Fibroblast of lung (primary cell): ENCODE measurements around the gene ETS1. TPM values are rescaled to one million over a fixed set of nuclear protein-coding genes. Genes with fewer than 3 reads are reported as not detected.
A peak's percentile ranks its signal among the peaks of the same experiment; 100 is the strongest.

Experiments
- DNase-seq, 2 donors: peaks; one replicate each; pipeline versions ENCODE4 v3.0.0 to v3.0.0-alpha.2; 2010; ENCODE audit warnings: low read depth in 2 of 2
- H2AFZ ChIP-seq: 2 replicates; pipeline ENCODE4 v1.5.1; 2012; ENCODE audit warnings: low read length, control low read depth, inconsistent platforms
- H3K27ac ChIP-seq: 2 replicates; pipeline ENCODE4 v1.5.1; 2011; ENCODE audit warnings: low read length, control low read depth; ENCODE audit not compliant: insufficient read depth
- H3K27me3 ChIP-seq: 2 replicates; pipeline ENCODE4 v1.5.1; 2011; ENCODE audit warnings: mild to moderate bottlenecking, low read length; ENCODE audit not compliant: control insufficient read depth, insufficient read depth
- H3K36me3 ChIP-seq: 2 replicates; pipeline ENCODE4 v1.5.1; 2011; ENCODE audit warnings: low read length; ENCODE audit not compliant: control insufficient read depth, insufficient read depth
- H3K4me1 ChIP-seq: 2 replicates; pipeline ENCODE4 v1.5.1; 2011; ENCODE audit warnings: low read length; ENCODE audit not compliant: control insufficient read depth, insufficient read depth; ENCODE audit errors: extremely low read depth
- H3K4me2 ChIP-seq: 2 replicates; pipeline ENCODE4 v1.5.1; 2011; ENCODE audit warnings: low read length, control low read depth; ENCODE audit not compliant: insufficient read depth; ENCODE audit errors: extremely low read depth
- H3K4me3 ChIP-seq, 4 experiments: fragments of 200-600 bp in 1 of 4; sonication (generic) in 1 of 4; replicated peaks in 1 of 4; 2 replicates each; pipeline ENCODE4 v1.5.1; 2011 to 2016; ENCODE audit warnings: low read length in 4 of 4, low read depth in 3 of 4, mild to moderate bottlenecking in 3 of 4, control low read depth in 2 of 4, inconsistent platforms in 1 of 4, mixed read lengths in 1 of 4; ENCODE audit not compliant: insufficient read depth in 1 of 4; ENCODE audit errors: control extremely low read depth in 1 of 4
- H3K79me2 ChIP-seq: 2 replicates; pipeline ENCODE4 v1.5.1; 2012; ENCODE audit warnings: mild to moderate bottlenecking, low read length, inconsistent platforms; ENCODE audit not compliant: control insufficient read depth, insufficient read depth
- H3K9ac ChIP-seq: 2 replicates; pipeline ENCODE4 v1.5.1; 2011; ENCODE audit warnings: mild to moderate bottlenecking, low read length, control low read depth; ENCODE audit not compliant: insufficient read depth
- H3K9me3 ChIP-seq: 2 replicates; pipeline ENCODE4 v1.5.1; 2012; ENCODE audit warnings: low read depth, low read length; ENCODE audit not compliant: control insufficient read depth, insufficient read depth
- H4K20me1 ChIP-seq: 2 replicates; pipeline ENCODE4 v1.5.1; 2011; ENCODE audit warnings: low read length; ENCODE audit not compliant: control insufficient read depth, insufficient read depth; ENCODE audit errors: extremely low read depth
- EZH2 ChIP-seq: IDR thresholded peaks from 2 replicates; pipeline ENCODE4 v1.5.1; 2012; ENCODE audit warnings: low read length, control low read depth, mild to moderate bottlenecking; ENCODE audit errors: missing control alignments
- polyA plus RNA-seq, 2 donors: library from polyadenylated mRNA; depleted of rRNA in 1 of 2; stranded (reverse) in 1 of 2; unstranded in 1 of 2; fragments of >200 nt; gene quantifications; 2 replicates each; pipeline ENCODE4 v1.2.1, GENCODE V29; 2011 to 2012; ENCODE audit warnings: missing spikeins in 1 of 2
- total RNA-seq: library from RNA; depleted of rRNA; stranded (reverse); fragments of >200 nt; gene quantifications from 2 replicates; pipeline ENCODE4 v1.2.1, GENCODE V29; 2014
- TF ChIP-seq, protein P1 (sequence below), 2 donors: IDR thresholded peaks in 1 of 2; conservative IDR thresholded peaks in 1 of 2; 1 replicate in 1 of 2; 2 replicates in 1 of 2; pipeline ENCODE4 v1.5.1; 2011 to 2012; ENCODE audit warnings: low read length in 2 of 2, control low read depth in 1 of 2, inconsistent platforms in 1 of 2, low read depth in 1 of 2, mild to moderate bottlenecking in 1 of 2

Gene ETS1
- total and polyA plus RNA-seq, 2 donors (not counting 1 experiment from before 2014, with no cell fraction given) = 51.5 to 51.7 TPM

DNA sequence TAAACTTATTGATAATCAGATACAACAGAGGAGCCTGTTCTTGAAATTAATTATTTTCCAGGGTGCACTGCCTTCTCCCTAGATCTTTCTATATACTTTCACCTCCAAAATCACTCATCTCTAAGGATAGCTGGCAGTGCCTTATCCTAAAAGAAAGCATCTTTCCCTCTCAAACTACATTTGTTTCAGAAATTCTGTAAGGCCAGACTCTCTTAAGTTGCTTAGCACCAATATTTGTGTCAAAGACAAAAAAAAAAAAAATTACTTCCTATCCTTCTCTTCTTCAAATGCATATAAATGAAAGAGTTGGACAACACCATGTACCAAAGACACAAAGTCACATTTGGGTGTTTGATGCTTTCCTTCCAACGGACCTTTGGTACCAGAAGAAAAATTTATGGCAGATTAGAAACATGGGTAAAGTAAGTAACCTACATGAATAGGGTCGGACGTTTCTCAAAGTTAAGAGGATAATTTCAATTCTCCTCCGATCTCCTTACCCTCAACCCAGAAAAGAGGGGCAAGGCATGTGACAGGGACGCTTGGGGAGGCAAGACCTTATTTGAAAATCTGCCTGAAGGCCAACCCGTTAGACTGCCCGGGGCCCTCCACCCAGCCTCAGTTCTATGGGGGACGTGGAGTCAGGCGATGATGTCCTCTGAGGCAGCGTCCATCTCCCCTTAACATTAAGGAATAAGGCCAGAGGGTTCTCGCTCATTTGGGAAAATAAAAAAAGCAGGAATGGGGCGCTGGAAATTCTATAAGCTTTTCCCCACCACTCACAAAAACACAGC, 66.3 kb downstream of the ETS1 start:
- Histone ChIP-seq H3K9ac (peak overlapping the region; percentile 98), H4K20me1 (peaks cover 5% of the 10 kb centered on the region), H3K79me2 (peaks cover 60% of the 10 kb centered on the region), H3K4me2 (peak overlapping the region; percentile 82), H3K27ac (peak overlapping the region; percentile 99), H3K9me3 (no peaks in the 10 kb centered on the region), H2AFZ (no peak overlapping the region), H3K4me1 (peaks cover 30% of the 10 kb centered on the region), H3K4me3 (peak overlapping the region; percentile 94 to 96 (median 94)), H3K36me3 (no peaks in the 10 kb centered on the region), H3K27me3 (no peaks in the 10 kb centered on the region)
- no peak for DNase-seq
- TF ChIP-seq, protein P1, sequence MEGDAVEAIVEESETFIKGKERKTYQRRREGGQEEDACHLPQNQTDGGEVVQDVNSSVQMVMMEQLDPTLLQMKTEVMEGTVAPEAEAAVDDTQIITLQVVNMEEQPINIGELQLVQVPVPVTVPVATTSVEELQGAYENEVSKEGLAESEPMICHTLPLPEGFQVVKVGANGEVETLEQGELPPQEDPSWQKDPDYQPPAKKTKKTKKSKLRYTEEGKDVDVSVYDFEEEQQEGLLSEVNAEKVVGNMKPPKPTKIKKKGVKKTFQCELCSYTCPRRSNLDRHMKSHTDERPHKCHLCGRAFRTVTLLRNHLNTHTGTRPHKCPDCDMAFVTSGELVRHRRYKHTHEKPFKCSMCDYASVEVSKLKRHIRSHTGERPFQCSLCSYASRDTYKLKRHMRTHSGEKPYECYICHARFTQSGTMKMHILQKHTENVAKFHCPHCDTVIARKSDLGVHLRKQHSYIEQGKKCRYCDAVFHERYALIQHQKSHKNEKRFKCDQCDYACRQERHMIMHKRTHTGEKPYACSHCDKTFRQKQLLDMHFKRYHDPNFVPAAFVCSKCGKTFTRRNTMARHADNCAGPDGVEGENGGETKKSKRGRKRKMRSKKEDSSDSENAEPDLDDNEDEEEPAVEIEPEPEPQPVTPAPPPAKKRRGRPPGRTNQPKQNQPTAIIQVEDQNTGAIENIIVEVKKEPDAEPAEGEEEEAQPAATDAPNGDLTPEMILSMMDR (conservative IDR thresholded peaks at IDR 0.05 in 1 of 2, IDR thresholded peaks at IDR 0.05 in 1 of 2; ENCODE audit: low read depth in 1 of 2, low read length in 2 of 2) = no peak
- TF ChIP-seq EZH2 = no peak

DNA sequence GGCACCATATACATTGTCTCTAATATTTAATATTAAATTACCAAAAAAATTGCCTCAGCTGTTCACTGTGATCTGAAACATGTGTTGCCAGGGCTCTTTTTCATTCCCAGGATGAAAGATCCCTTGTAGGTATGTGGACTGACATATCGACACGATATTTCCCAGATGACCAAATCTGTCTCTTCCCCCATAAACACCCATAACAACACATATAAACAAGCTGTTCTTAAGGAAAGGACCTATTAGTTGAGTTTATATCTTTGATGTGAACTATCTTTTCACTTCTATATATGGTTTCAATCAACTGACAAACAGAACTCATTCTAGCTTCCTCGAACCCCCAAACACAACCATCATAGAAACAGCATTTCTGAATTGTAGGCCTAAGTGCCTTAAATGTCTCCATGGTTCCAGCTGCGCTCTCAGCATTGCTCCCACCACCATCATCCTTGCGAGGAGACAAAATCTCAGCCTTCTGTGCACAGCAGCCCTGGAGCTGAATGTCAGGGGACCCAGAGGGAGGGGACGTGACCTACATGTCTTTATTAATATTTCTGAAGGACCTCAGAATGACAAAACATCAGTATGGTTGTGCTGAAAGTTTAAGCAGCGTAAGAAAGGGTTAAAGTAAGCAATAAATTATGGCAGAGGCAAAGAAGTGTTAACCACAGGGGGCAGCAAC, 67.0 kb downstream of the ETS1 start:
- H4K20me1 ChIP-seq = peaks cover 5% of the 10 kb centered on the region
- no peaks in the 10 kb centered on the region for H3K27me3 ChIP-seq
- H3K4me3 ChIP-seq = peak overlapping the region; percentile 94 to 96 (median 94)
- TF ChIP-seq, protein P1 (conservative IDR thresholded peaks at IDR 0.05 in 1 of 2, IDR thresholded peaks at IDR 0.05 in 1 of 2; ENCODE audit: low read depth in 1 of 2, low read length in 2 of 2) = peak in 1 of 2 donors; percentile 13
- no peak for TF ChIP-seq EZH2
- peaks cover 31% of the 10 kb centered on the region for H3K4me1 ChIP-seq
- peak in 1 of 2 donors; percentile 32 for DNase-seq
- peaks cover 67% of the 10 kb centered on the region for H3K79me2 ChIP-seq
- H3K27ac ChIP-seq = peak overlapping the region; percentile 99
- no peaks in the 10 kb centered on the region for H3K36me3 ChIP-seq
- no peak overlapping the region for H2AFZ ChIP-seq
- no peaks in the 10 kb centered on the region for H3K9me3 ChIP-seq
- peak overlapping the region; percentile 82 for H3K4me2 ChIP-seq
- peak overlapping the region; percentile 98 for H3K9ac ChIP-seq

DNA sequence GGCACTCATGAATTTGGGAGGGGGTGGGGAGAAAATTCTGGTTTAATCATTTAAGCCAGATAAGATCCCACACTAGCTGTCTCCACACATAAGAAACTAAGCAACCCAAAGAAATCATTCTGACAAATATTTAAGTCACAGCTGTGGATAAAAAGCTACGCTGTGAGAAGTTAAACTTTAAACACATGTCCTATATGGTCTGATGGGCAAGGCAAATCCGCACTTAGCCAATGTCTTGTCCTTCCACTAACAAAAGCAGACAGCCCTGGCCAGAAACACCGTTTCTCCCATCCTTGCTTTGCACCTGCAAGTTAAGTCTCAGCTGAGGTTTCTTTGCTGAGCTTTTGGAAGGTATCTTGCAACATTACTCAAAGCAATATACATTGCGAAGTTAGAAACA, 68.0 kb downstream of the ETS1 start:
- H3K27ac ChIP-seq = peak overlapping the region; percentile 99
- H3K27me3 ChIP-seq = no peaks in the 10 kb centered on the region
- DNase-seq = peak in 1 of 2 donors; percentile 31
- no peaks in the 10 kb centered on the region for H3K36me3 ChIP-seq
- H3K9me3 ChIP-seq = no peaks in the 10 kb centered on the region
- peaks cover 26% of the 10 kb centered on the region for H3K4me1 ChIP-seq
- no peak for TF ChIP-seq EZH2
- TF ChIP-seq, protein P1 (conservative IDR thresholded peaks at IDR 0.05 in 1 of 2, IDR thresholded peaks at IDR 0.05 in 1 of 2; ENCODE audit: low read depth in 1 of 2, low read length in 2 of 2) = no peak
- H3K4me3 ChIP-seq = peak overlapping the region; percentile 94 to 96 (median 94)
- peaks cover 5% of the 10 kb centered on the region for H4K20me1 ChIP-seq
- peaks cover 78% of the 10 kb centered on the region for H3K79me2 ChIP-seq
- H3K9ac ChIP-seq = peak overlapping the region; percentile 58
- no peak overlapping the region for H2AFZ ChIP-seq
- H3K4me2 ChIP-seq = peak overlapping the region; percentile 82
